ENCODE measurements around the gene OTOGL.

DNA sequence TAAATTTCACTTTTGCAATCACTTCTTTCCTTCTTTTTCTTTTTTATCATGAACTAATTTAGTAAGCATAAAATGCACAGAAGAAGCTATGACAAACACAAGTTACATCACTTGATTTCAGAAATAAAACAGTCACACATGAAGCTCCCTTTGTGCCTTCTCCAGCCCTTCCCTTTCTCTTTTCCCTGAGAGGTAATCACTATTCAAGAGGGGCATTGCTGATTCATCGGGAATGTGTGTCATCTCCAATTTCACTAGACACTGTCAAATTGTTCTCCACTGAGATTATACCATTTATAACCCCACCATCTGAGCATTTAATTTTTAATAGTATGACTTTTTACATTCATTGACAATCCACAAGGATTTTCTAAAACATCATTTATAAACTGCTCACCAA, 253.1 kb downstream of the OTOGL start:
- TF ChIP-seq CTCF (IDR thresholded peaks at IDR 0.05), result no peak
- TF ChIP-seq POLR2A (IDR thresholded peaks at IDR 0.05), result no peak
